Measurements from ENCODE around the gene FAM78A.

Gene FAM78A

GRCh38 chr9:131238402-131239021 is 37.8 kb downstream of the FAM78A start:
- DNase-seq (ENCODE audit: low read depth) = peak; percentile 13
- no peak overlapping the region for H3K4me3 ChIP-seq (ENCODE audit: low read length)
- H3K9me3 ChIP-seq (ENCODE audit: control insufficient read depth, low read length) = no peaks in the 10 kb centered on the region
- H3K27me3 ChIP-seq (replicated peaks; ENCODE audit: control insufficient read depth, insufficient read depth, low read length) = no peaks in the 10 kb centered on the region
- H3K9ac ChIP-seq (ENCODE audit: low read length) = peak overlapping the region; percentile 30
- peaks cover 14% of the 10 kb centered on the region for H3K4me1 ChIP-seq (ENCODE audit: control insufficient read depth, insufficient read depth, low read length)
- peaks cover 14% of the 10 kb centered on the region for H3K36me3 ChIP-seq (ENCODE audit: control insufficient read depth, insufficient read depth, low read length, severe bottlenecking)

- no peaks in the 10 kb centered on the region for H3K27me3 ChIP-seq (replicated peaks; ENCODE audit: control insufficient read depth, insufficient read depth, low read length)
- H3K4me3 ChIP-seq (ENCODE audit: low read length) = peak overlapping the region; percentile 51
- peaks cover 14% of the 10 kb centered on the region for H3K4me1 ChIP-seq (ENCODE audit: control insufficient read depth, insufficient read depth, low read length)
- no peaks in the 10 kb centered on the region for H3K9me3 ChIP-seq (ENCODE audit: control insufficient read depth, low read length)
- H3K9ac ChIP-seq (ENCODE audit: low read length) = peak overlapping the region; percentile 30
- peak; percentile 78 for DNase-seq (ENCODE audit: low read depth)
- peaks cover 17% of the 10 kb centered on the region for H3K36me3 ChIP-seq (ENCODE audit: control insufficient read depth, insufficient read depth, low read length, severe bottlenecking)
Measured at GRCh38 chr9:131237931-131238401, 38.3 kb downstream of the FAM78A start.

- Histone ChIP-seq H3K9me3 (ENCODE audit: control insufficient read depth, low read length) (no peaks in the 10 kb centered on the region), H3K36me3 (ENCODE audit: control insufficient read depth, insufficient read depth, low read length, severe bottlenecking) (peaks cover 23% of the 10 kb centered on the region), H3K27me3 (replicated peaks; ENCODE audit: control insufficient read depth, insufficient read depth, low read length) (no peaks in the 10 kb centered on the region), H3K9ac (ENCODE audit: low read length) (peak overlapping the region; percentile 30), H3K4me3 (ENCODE audit: low read length) (no peak overlapping the region), H3K4me1 (ENCODE audit: control insufficient read depth, insufficient read depth, low read length) (peaks cover 14% of the 10 kb centered on the region)
- no peak for DNase-seq (ENCODE audit: low read depth)
Measured at GRCh38 chr9:131237291-131237690, 39.0 kb downstream of the FAM78A start.

- no peak overlapping the region for H3K4me3 ChIP-seq (ENCODE audit: low read length)
- H3K27me3 ChIP-seq (replicated peaks; ENCODE audit: control insufficient read depth, insufficient read depth, low read length) = no peaks in the 10 kb centered on the region
- H3K9ac ChIP-seq (ENCODE audit: low read length) = no peak overlapping the region
- H3K36me3 ChIP-seq (ENCODE audit: control insufficient read depth, insufficient read depth, low read length, severe bottlenecking) = peaks cover 28% of the 10 kb centered on the region
- no peak for DNase-seq (ENCODE audit: low read depth)
- H3K9me3 ChIP-seq (ENCODE audit: control insufficient read depth, low read length) = no peaks in the 10 kb centered on the region
- H3K4me1 ChIP-seq (ENCODE audit: control insufficient read depth, insufficient read depth, low read length) = peaks cover 14% of the 10 kb centered on the region
Measured at GRCh38 chr9:131236761-131237160, 39.5 kb downstream of the FAM78A start.

- Histone ChIP-seq H3K9ac (ENCODE audit: low read length) (no peak overlapping the region), H3K36me3 (ENCODE audit: control insufficient read depth, insufficient read depth, low read length, severe bottlenecking) (peaks cover 34% of the 10 kb centered on the region), H3K4me1 (ENCODE audit: control insufficient read depth, insufficient read depth, low read length) (peaks cover 14% of the 10 kb centered on the region), H3K9me3 (ENCODE audit: control insufficient read depth, low read length) (no peaks in the 10 kb centered on the region), H3K27me3 (replicated peaks; ENCODE audit: control insufficient read depth, insufficient read depth, low read length) (no peaks in the 10 kb centered on the region), H3K4me3 (ENCODE audit: low read length) (no peak overlapping the region)
- DNase-seq (ENCODE audit: low read depth) = no peak
Measured at GRCh38 chr9:131236161-131236560, 40.1 kb downstream of the FAM78A start.

- Histone ChIP-seq H3K9ac (ENCODE audit: low read length) (no peak overlapping the region), H3K4me1 (ENCODE audit: control insufficient read depth, insufficient read depth, low read length) (peaks cover 14% of the 10 kb centered on the region), H3K36me3 (ENCODE audit: control insufficient read depth, insufficient read depth, low read length, severe bottlenecking) (peaks cover 38% of the 10 kb centered on the region), H3K27me3 (replicated peaks; ENCODE audit: control insufficient read depth, insufficient read depth, low read length) (no peaks in the 10 kb centered on the region), H3K9me3 (ENCODE audit: control insufficient read depth, low read length) (no peaks in the 10 kb centered on the region), H3K4me3 (ENCODE audit: low read length) (no peak overlapping the region)
- no peak for DNase-seq (ENCODE audit: low read depth)
Measured at GRCh38 chr9:131235480-131235851, 40.8 kb downstream of the FAM78A start.

- H3K9me3 ChIP-seq (ENCODE audit: control insufficient read depth, low read length) = no peaks in the 10 kb centered on the region
- H3K9ac ChIP-seq (ENCODE audit: low read length) = no peak overlapping the region
- H3K4me1 ChIP-seq (ENCODE audit: control insufficient read depth, insufficient read depth, low read length) = peaks cover 14% of the 10 kb centered on the region
- no peak for DNase-seq (ENCODE audit: low read depth)
- no peak overlapping the region for H3K4me3 ChIP-seq (ENCODE audit: low read length)
- H3K36me3 ChIP-seq (ENCODE audit: control insufficient read depth, insufficient read depth, low read length, severe bottlenecking) = peaks cover 42% of the 10 kb centered on the region
- no peaks in the 10 kb centered on the region for H3K27me3 ChIP-seq (replicated peaks; ENCODE audit: control insufficient read depth, insufficient read depth, low read length)
Measured at GRCh38 chr9:131234799-131235479, 41.4 kb downstream of the FAM78A start.

- DNase-seq (ENCODE audit: low read depth) = no peak
- peaks cover 14% of the 10 kb centered on the region for H3K4me1 ChIP-seq (ENCODE audit: control insufficient read depth, insufficient read depth, low read length)
- H3K4me3 ChIP-seq (ENCODE audit: low read length) = no peak overlapping the region
- H3K9ac ChIP-seq (ENCODE audit: low read length) = no peak overlapping the region
- no peaks in the 10 kb centered on the region for H3K9me3 ChIP-seq (ENCODE audit: control insufficient read depth, low read length)
- H3K27me3 ChIP-seq (replicated peaks; ENCODE audit: control insufficient read depth, insufficient read depth, low read length) = no peaks in the 10 kb centered on the region
- H3K36me3 ChIP-seq (ENCODE audit: control insufficient read depth, insufficient read depth, low read length, severe bottlenecking) = peaks cover 50% of the 10 kb centered on the region
Measured at GRCh38 chr9:131233995-131234394, 42.3 kb downstream of the FAM78A start.

GRCh38 chr9:131233556-131233955 is 42.8 kb downstream of the FAM78A start:
- peaks cover 50% of the 10 kb centered on the region for H3K36me3 ChIP-seq (ENCODE audit: control insufficient read depth, insufficient read depth, low read length, severe bottlenecking)
- no peak overlapping the region for H3K4me3 ChIP-seq (ENCODE audit: low read length)
- peaks cover 17% of the 10 kb centered on the region for H3K4me1 ChIP-seq (ENCODE audit: control insufficient read depth, insufficient read depth, low read length)
- no peaks in the 10 kb centered on the region for H3K27me3 ChIP-seq (replicated peaks; ENCODE audit: control insufficient read depth, insufficient read depth, low read length)
- no peak for DNase-seq (ENCODE audit: low read depth)
- H3K9ac ChIP-seq (ENCODE audit: low read length) = no peak overlapping the region
- H3K9me3 ChIP-seq (ENCODE audit: control insufficient read depth, low read length) = no peaks in the 10 kb centered on the region

- Histone ChIP-seq H3K4me3 (ENCODE audit: low read length) (no peak overlapping the region), H3K9me3 (ENCODE audit: control insufficient read depth, low read length) (no peaks in the 10 kb centered on the region), H3K4me1 (ENCODE audit: control insufficient read depth, insufficient read depth, low read length) (peaks cover 19% of the 10 kb centered on the region), H3K27me3 (replicated peaks; ENCODE audit: control insufficient read depth, insufficient read depth, low read length) (no peaks in the 10 kb centered on the region), H3K36me3 (ENCODE audit: control insufficient read depth, insufficient read depth, low read length, severe bottlenecking) (peaks cover 42% of the 10 kb centered on the region), H3K9ac (ENCODE audit: low read length) (no peak overlapping the region)
- no peak for DNase-seq (ENCODE audit: low read depth)
Measured at GRCh38 chr9:131228988-131229387, 47.3 kb downstream of the FAM78A start.

GRCh38 chr9:131227959-131228460 is 48.3 kb downstream of the FAM78A start:
- Histone ChIP-seq H3K27me3 (replicated peaks; ENCODE audit: control insufficient read depth, insufficient read depth, low read length) (no peaks in the 10 kb centered on the region), H3K4me1 (ENCODE audit: control insufficient read depth, insufficient read depth, low read length) (peaks cover 19% of the 10 kb centered on the region), H3K36me3 (ENCODE audit: control insufficient read depth, insufficient read depth, low read length, severe bottlenecking) (peaks cover 33% of the 10 kb centered on the region), H3K4me3 (ENCODE audit: low read length) (no peak overlapping the region), H3K9me3 (ENCODE audit: control insufficient read depth, low read length) (no peaks in the 10 kb centered on the region), H3K9ac (ENCODE audit: low read length) (no peak overlapping the region)
- DNase-seq (ENCODE audit: low read depth) = no peak
